GM12892 (cell line): ENCODE results near the gene ARHGAP15.

Experiments
- POLR2A ChIP-seq: IDR thresholded peaks from 2 replicates; pipeline ENCODE4 v1.6.1; 2011; ENCODE audit warnings: low read depth, low read length, control low read depth
- POLR2AphosphoS5 ChIP-seq: IDR thresholded peaks from 2 replicates; pipeline ENCODE4 v1.6.1; 2011; ENCODE audit warnings: low read depth, low read length, control low read depth

GRCh38 chr2:143375384-143375880 is 246.2 kb downstream of the ARHGAP15 start:
- no peak for TF ChIP-seq POLR2AphosphoS5
- no peak for TF ChIP-seq POLR2A
